ENCODE measurements around the gene MVB12A. TPM values are rescaled to one million over a fixed set of nuclear protein-coding genes. Genes with fewer than 3 reads are reported as not detected.

Gene MVB12A
- total RNA-seq, 1 donor from 2014 or later: 36.3 TPM

- ATAC-seq (no peak), DNase-seq (no peak)
- H3K36me3 ChIP-seq: no peaks in the 10 kb centered on the region
- no peaks in the 10 kb centered on the region for H3K4me1 ChIP-seq
- intact Hi-C loops (cut with DNase I): loop anchor here (10.0 kb wide), 1 partner anchor 57 kb away; the partner anchor contains the start of gene CCDC194
- H3K27ac ChIP-seq: no peak overlapping the region
- H3K9me3 ChIP-seq: no peaks in the 10 kb centered on the region
- no peak overlapping the region for H3K4me3 ChIP-seq
- TF ChIP-seq CTCF (IDR thresholded peaks at IDR 0.05): no peak
- H3K27me3 ChIP-seq: peaks cover 55% of the 10 kb centered on the region
Observed at GRCh38 chr19:17451820-17452219, 32.0 kb downstream of the MVB12A start.

- no peaks in the 10 kb centered on the region for H3K9me3 ChIP-seq
- ATAC-seq (no peak), DNase-seq (no peak)
- intact Hi-C loops (cut with DNase I): loop anchor here (10.0 kb wide), 1 partner anchor 60 kb away; the partner anchor contains the start of gene CCDC194
- no peak overlapping the region for H3K4me3 ChIP-seq
- no peaks in the 10 kb centered on the region for H3K36me3 ChIP-seq
- peaks cover 57% of the 10 kb centered on the region for H3K27me3 ChIP-seq
- H3K27ac ChIP-seq: no peak overlapping the region
- TF ChIP-seq CTCF (IDR thresholded peaks at IDR 0.05): no peak
- H3K4me1 ChIP-seq: no peaks in the 10 kb centered on the region
Observed at GRCh38 chr19:17454576-17455071, 34.8 kb downstream of the MVB12A start.

- DNase-seq (peak; percentile 70), ATAC-seq (peak; percentile 24)
- intact Hi-C loops (cut with DNase I): loop anchor here (10.0 kb wide), 1 partner anchor 61 kb away; the partner anchor contains the start of gene CCDC194
- H3K27me3 ChIP-seq: peaks cover 62% of the 10 kb centered on the region
- H3K36me3 ChIP-seq: no peaks in the 10 kb centered on the region
- H3K9me3 ChIP-seq: no peaks in the 10 kb centered on the region
- H3K27ac ChIP-seq: no peak overlapping the region
- TF ChIP-seq CTCF (IDR thresholded peaks at IDR 0.05): no peak
- H3K4me3 ChIP-seq: no peak overlapping the region
- H3K4me1 ChIP-seq: no peaks in the 10 kb centered on the region
Observed at GRCh38 chr19:17455308-17456123, 35.7 kb downstream of the MVB12A start.

- ATAC-seq: no peak
- no peak overlapping the region for H3K27ac ChIP-seq
- no peak for TF ChIP-seq CTCF (IDR thresholded peaks at IDR 0.05)
- peaks cover 62% of the 10 kb centered on the region for H3K27me3 ChIP-seq
- no peak for DNase-seq
- intact Hi-C loops (cut with DNase I): loop anchor here (10.0 kb wide), 1 partner anchor 61 kb away; the partner anchor contains the start of gene CCDC194
- no peaks in the 10 kb centered on the region for H3K4me1 ChIP-seq
- no peaks in the 10 kb centered on the region for H3K36me3 ChIP-seq
- no peak overlapping the region for H3K4me3 ChIP-seq
- H3K9me3 ChIP-seq: no peaks in the 10 kb centered on the region
Observed at GRCh38 chr19:17456127-17456526, 36.3 kb downstream of the MVB12A start.

- no peak overlapping the region for H3K4me3 ChIP-seq
- no peaks in the 10 kb centered on the region for H3K4me1 ChIP-seq
- no peaks in the 10 kb centered on the region for H3K9me3 ChIP-seq
- intact Hi-C loops (cut with DNase I): loop anchor here (10.0 kb wide), 1 partner anchor 63 kb away; the partner anchor contains the start of gene CCDC194
- H3K36me3 ChIP-seq: no peaks in the 10 kb centered on the region
- peaks cover 56% of the 10 kb centered on the region for H3K27me3 ChIP-seq
- no peak for DNase-seq
- no peak for TF ChIP-seq CTCF (IDR thresholded peaks at IDR 0.05)
- no peak for ATAC-seq
- no peak overlapping the region for H3K27ac ChIP-seq
Observed at GRCh38 chr19:17457616-17458015, 37.8 kb downstream of the MVB12A start.

All from upper lobe of right lung (tissue), 1 donor.